ENCODE data around the gene KLHDC10. TPM values are rescaled to one million over a fixed set of nuclear protein-coding genes. Genes with fewer than 3 reads are reported as not detected.
"Not testable (repeated sequence)": the region's sequence is repeated elsewhere in the genome, so short reads cannot be mapped to it uniquely, and the experiment has no call there.

The KLHDC10 gene
- total RNA-seq, 4 donors from 2014 or later: 19.1 to 23.6 (median 19.9) TPM

DNA sequence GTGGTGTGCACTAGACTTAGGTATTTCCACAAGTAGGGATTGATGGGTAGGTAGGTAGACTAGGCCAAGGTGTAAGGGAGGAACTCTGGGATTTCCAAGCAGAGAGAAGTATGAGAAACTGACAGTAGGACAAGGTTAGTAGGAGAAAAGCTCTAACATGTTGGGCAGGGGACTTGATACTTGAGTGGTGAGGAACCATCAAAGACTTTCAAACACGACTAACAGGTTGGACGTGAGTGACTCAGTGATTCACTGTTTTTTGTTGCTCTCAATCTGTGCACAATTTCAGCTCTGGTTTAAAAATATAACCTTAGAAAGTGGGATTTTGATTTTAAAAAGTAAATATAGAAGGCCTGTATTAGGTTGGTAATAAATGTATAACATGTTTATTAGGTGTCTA lies 44.4 kb downstream of the KLHDC10 start:
- no peaks in the 10 kb centered on the region for H3K4me1 ChIP-seq
- no peak for DNase-seq (ENCODE audit: extremely low spot score)
- no peak overlapping the region for H3K4me3 ChIP-seq
- H3K27ac ChIP-seq (replicated peaks in 1 of 4): no peak overlapping the region
- no peaks in the 10 kb centered on the region for H3K9me3 ChIP-seq
- intact Hi-C loops (cut with DNase I): no loop called here
- no peaks in the 10 kb centered on the region for H3K27me3 ChIP-seq
- 91% methylated on average over 2 of the region's 2 CpGs for WGBS
- H3K36me3 ChIP-seq: peaks cover 0 to 12% (median 8%) of the 10 kb centered on the region in 4 donors
- no peak for TF ChIP-seq POLR2AphosphoS5 (IDR thresholded peaks at IDR 0.05)
- TF ChIP-seq, protein P1, sequence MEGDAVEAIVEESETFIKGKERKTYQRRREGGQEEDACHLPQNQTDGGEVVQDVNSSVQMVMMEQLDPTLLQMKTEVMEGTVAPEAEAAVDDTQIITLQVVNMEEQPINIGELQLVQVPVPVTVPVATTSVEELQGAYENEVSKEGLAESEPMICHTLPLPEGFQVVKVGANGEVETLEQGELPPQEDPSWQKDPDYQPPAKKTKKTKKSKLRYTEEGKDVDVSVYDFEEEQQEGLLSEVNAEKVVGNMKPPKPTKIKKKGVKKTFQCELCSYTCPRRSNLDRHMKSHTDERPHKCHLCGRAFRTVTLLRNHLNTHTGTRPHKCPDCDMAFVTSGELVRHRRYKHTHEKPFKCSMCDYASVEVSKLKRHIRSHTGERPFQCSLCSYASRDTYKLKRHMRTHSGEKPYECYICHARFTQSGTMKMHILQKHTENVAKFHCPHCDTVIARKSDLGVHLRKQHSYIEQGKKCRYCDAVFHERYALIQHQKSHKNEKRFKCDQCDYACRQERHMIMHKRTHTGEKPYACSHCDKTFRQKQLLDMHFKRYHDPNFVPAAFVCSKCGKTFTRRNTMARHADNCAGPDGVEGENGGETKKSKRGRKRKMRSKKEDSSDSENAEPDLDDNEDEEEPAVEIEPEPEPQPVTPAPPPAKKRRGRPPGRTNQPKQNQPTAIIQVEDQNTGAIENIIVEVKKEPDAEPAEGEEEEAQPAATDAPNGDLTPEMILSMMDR (IDR thresholded peaks at IDR 0.05): no peak
- no peak for TF ChIP-seq EP300 (IDR thresholded peaks at IDR 0.05)
- no peak for TF ChIP-seq POLR2A (IDR thresholded peaks at IDR 0.05; ENCODE audit: low read depth)

DNA sequence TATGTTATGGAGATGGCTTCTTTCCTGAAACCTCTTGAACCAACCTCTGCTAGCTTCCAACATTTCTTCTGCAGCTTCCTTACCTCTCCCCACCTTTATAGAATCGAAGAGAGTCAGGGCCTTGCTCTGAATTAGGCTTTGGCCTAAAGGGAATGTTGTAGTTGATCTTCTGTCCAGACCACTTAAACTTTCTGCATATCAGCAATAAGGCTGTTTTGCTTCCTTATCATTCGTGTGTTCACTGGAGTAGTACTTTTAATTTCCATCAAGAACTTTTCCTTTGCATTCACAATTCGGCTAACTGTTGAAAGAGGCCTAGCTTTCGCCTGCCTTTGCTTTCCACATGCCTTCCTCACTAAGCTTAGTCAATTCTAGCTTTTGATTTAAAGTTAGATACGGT lies 48.0 kb downstream of the KLHDC10 start:
- WGBS: 85% methylated on average over 5 of the region's 5 CpGs
- Histone ChIP-seq H3K36me3 (peaks cover 6 to 47% (median 36%) of the 10 kb centered on the region in 4 donors), H3K4me3 (no peak overlapping the region), H3K9me3 (no peaks in the 10 kb centered on the region), H3K27me3 (no peaks in the 10 kb centered on the region), H3K27ac (replicated peaks in 1 of 4) (no peak overlapping the region), H3K4me1 (no peaks in the 10 kb centered on the region)
- TF ChIP-seq POLR2AphosphoS5 (IDR thresholded peaks at IDR 0.05) (no peak), POLR2A (IDR thresholded peaks at IDR 0.05; ENCODE audit: low read depth) (no peak), EP300 (IDR thresholded peaks at IDR 0.05) (no peak)
- TF ChIP-seq, protein P1 (IDR thresholded peaks at IDR 0.05): no peak
- intact Hi-C loops (cut with DNase I): no loop called here
- DNase-seq (ENCODE audit: extremely low spot score): no peak

DNA sequence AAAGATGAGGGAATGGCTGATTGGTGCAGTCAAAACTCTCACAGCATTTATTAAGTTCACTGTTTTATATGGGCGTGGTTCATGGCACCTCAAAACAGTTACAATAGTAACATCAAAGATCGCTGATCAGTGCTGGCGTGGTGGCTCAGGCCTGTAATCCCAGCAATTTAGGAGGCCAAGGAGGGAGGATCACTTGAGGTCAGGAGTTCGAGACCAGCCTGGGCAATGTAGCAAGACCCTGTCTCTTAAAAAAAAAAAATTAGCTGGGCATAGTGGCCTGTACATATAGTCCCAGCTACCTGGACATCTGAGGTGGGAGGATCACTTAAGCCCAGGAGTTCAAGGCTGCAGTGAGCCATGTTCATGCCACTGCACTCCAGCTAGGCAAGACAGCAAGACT lies 48.5 kb downstream of the KLHDC10 start:
- no peak for DNase-seq (ENCODE audit: extremely low spot score)
- H3K27ac ChIP-seq (replicated peaks in 1 of 4): no peak overlapping the region
- H3K36me3 ChIP-seq: peaks cover 6 to 52% (median 41%) of the 10 kb centered on the region in 4 donors
- 97% methylated on average over 4 of the region's 4 CpGs for WGBS
- H3K9me3 ChIP-seq: no peaks in the 10 kb centered on the region
- H3K4me1 ChIP-seq: no peaks in the 10 kb centered on the region
- no peaks in the 10 kb centered on the region for H3K27me3 ChIP-seq
- intact Hi-C loops (cut with DNase I): no loop called here
- no peak overlapping the region for H3K4me3 ChIP-seq
- no peak for TF ChIP-seq POLR2AphosphoS5 (IDR thresholded peaks at IDR 0.05)
- TF ChIP-seq, protein P1 (IDR thresholded peaks at IDR 0.05): no peak
- no peak for TF ChIP-seq EP300 (IDR thresholded peaks at IDR 0.05)
- no peak for TF ChIP-seq POLR2A (IDR thresholded peaks at IDR 0.05; ENCODE audit: low read depth)

DNA sequence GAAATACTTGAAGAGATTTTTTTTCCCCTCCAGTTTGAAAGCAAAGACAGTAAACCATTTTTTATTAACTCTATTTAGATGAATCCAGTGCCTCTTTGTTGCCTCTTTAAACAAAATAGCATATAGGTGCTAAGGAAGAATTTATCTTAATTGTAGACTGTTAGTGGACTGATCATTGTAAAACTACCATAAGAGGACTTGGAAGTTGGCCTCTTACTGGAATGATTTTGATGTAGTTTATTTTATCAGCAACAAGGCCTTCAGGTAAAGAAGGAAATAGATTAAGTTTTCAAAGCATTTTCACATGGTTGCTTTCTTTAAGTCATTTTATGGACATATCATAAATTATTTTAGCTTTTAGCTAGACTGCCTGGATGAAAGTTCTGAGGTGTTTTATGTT lies 53.2 kb downstream of the KLHDC10 start:
- H3K9me3 ChIP-seq: no peaks in the 10 kb centered on the region
- H3K27me3 ChIP-seq: no peaks in the 10 kb centered on the region
- H3K4me3 ChIP-seq: no peak overlapping the region
- DNase-seq (ENCODE audit: extremely low spot score): no peak
- H3K4me1 ChIP-seq: peaks cover 0 to 20% (median 19%) of the 10 kb centered on the region in 4 donors
- intact Hi-C loops (cut with DNase I): no loop called here
- TF ChIP-seq POLR2AphosphoS5 (IDR thresholded peaks at IDR 0.05) (no peak), POLR2A (IDR thresholded peaks at IDR 0.05; ENCODE audit: low read depth) (no peak), EP300 (IDR thresholded peaks at IDR 0.05) (no peak)
- TF ChIP-seq, protein P1 (IDR thresholded peaks at IDR 0.05): no peak
- H3K36me3 ChIP-seq: peaks cover 24 to 80% (median 67%) of the 10 kb centered on the region in 4 donors
- H3K27ac ChIP-seq (replicated peaks in 1 of 4): no peak overlapping the region

DNA sequence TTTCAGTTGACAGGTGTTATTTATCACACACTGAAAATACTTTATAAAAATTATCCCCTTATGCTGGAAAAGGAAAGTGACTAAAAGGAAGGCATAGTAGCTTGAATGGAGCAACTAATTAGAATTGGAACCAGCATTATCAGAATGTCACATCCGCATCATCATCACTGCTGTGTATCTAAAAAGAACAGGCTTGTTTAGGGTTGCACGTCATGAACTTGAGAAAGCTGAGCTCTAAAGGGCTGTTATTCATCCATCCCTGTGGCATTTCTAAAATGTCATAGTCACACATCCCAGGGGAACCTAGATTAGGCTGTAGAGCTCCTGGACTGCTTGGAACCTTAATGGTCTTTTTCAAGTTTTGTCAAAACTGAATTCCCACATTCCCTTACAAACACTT lies 54.4 kb downstream of the KLHDC10 start:
- Histone ChIP-seq H3K4me3 (no peak overlapping the region), H3K27me3 (no peaks in the 10 kb centered on the region), H3K36me3 (peaks cover 24 to 85% (median 74%) of the 10 kb centered on the region in 4 donors), H3K9me3 (no peaks in the 10 kb centered on the region), H3K27ac (replicated peaks in 1 of 4) (no peak overlapping the region), H3K4me1 (peaks cover 0 to 20% (median 19%) of the 10 kb centered on the region in 4 donors)
- DNase-seq (ENCODE audit: extremely low spot score): no peak
- TF ChIP-seq, protein P1 (IDR thresholded peaks at IDR 0.05): no peak
- no peak for TF ChIP-seq POLR2A (IDR thresholded peaks at IDR 0.05; ENCODE audit: low read depth)
- intact Hi-C loops (cut with DNase I): no loop called here
- 86% methylated on average over 2 of the region's 2 CpGs for WGBS

DNA sequence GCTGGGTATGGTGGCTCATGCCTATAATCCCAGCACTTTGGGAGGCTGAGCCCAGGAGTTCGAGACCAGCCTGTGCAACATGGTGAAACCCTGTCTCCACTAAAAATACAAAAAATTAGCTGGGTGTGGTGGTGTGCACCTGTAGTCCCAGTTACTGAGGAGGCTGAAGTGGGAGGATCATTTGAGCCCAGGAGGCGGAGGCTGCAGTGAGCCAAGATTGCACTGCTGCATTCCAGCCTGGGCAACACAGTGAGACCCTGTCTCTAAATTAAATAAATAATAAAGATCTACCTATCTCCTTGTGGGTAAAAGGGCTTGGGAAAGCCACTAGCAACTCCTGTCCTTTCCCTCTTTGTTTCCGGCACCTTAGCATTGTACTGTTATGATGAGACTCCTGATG lies 56.5 kb downstream of the KLHDC10 start:
- peaks cover 0 to 20% (median 19%) of the 10 kb centered on the region in 4 donors for H3K4me1 ChIP-seq
- 100% methylated on average over 3 of the region's 3 CpGs for WGBS
- H3K4me3 ChIP-seq; H3K9me3 ChIP-seq; H3K27ac ChIP-seq (replicated peaks in 1 of 4); intact Hi-C loops (cut with DNase I); DNase-seq (ENCODE audit: extremely low spot score); H3K27me3 ChIP-seq: not testable (repeated sequence)
- peaks cover 36 to 89% (median 79%) of the 10 kb centered on the region in 4 donors for H3K36me3 ChIP-seq
